Ectodermal cell (in vitro differentiated cells): Measurements from ENCODE around the gene DGKZ.

Experiments used
- H3K27ac ChIP-seq: 2 replicates; pipeline ENCODE4 v1.7.0; 2013; ENCODE audit warnings: mild to moderate bottlenecking, low read depth, low read length; ENCODE audit not compliant: insufficient read depth, poor library complexity, severe bottlenecking
- H3K27me3 ChIP-seq: 2 replicates; pipeline ENCODE4 v1.7.0; 2013; ENCODE audit warnings: mild to moderate bottlenecking, low read length; ENCODE audit not compliant: insufficient read depth, control insufficient read depth, poor library complexity, severe bottlenecking
- H3K36me3 ChIP-seq: one replicate; pipeline ENCODE4 v1.7.0; 2013; ENCODE audit warnings: low read length; ENCODE audit not compliant: control insufficient read depth, insufficient read depth
- H3K4me1 ChIP-seq: one replicate; pipeline ENCODE4 v1.7.0; 2013; ENCODE audit warnings: low read length; ENCODE audit not compliant: control insufficient read depth, insufficient read depth
- H3K4me3 ChIP-seq: 2 replicates; pipeline ENCODE4 v1.7.0; 2013; ENCODE audit warnings: low read depth, low read length, control low read depth; ENCODE audit not compliant: insufficient read depth
- H3K9me3 ChIP-seq: 2 replicates; pipeline ENCODE4 v1.7.0; 2013; ENCODE audit warnings: mild to moderate bottlenecking, low read length, moderate library complexity; ENCODE audit not compliant: control insufficient read depth
- WGBS, 2 experiments: methylation state at CpG; one replicate each; pipeline ENCODE4 v1.1.7; 2013; ENCODE audit warnings: missing lambda C conversion rate in 2 of 2; 5-methylcytosine and 5-hydroxymethylcytosine counted together

DGKZ gene

GRCh38 chr11:46386674-46387073 lies 39.4 kb downstream of the DGKZ start:
- peaks cover 54% of the 10 kb centered on the region for H3K4me1 ChIP-seq
- H3K27me3 ChIP-seq: peaks cover 54% of the 10 kb centered on the region
- no peak overlapping the region for H3K27ac ChIP-seq
- H3K9me3 ChIP-seq: no peaks in the 10 kb centered on the region
- H3K4me3 ChIP-seq: no peak overlapping the region
- peaks cover 3% of the 10 kb centered on the region for H3K36me3 ChIP-seq
- WGBS, 2 experiments: 91 to 92% methylated on average over 4 of the region's 4 CpGs

GRCh38 chr11:46387456-46387855 lies 40.2 kb downstream of the DGKZ start:
- 86 to 90% methylated on average over 5 of the region's 5 CpGs for WGBS, 2 experiments
- peaks cover 62% of the 10 kb centered on the region for H3K27me3 ChIP-seq
- H3K9me3 ChIP-seq: no peaks in the 10 kb centered on the region

DNA sequence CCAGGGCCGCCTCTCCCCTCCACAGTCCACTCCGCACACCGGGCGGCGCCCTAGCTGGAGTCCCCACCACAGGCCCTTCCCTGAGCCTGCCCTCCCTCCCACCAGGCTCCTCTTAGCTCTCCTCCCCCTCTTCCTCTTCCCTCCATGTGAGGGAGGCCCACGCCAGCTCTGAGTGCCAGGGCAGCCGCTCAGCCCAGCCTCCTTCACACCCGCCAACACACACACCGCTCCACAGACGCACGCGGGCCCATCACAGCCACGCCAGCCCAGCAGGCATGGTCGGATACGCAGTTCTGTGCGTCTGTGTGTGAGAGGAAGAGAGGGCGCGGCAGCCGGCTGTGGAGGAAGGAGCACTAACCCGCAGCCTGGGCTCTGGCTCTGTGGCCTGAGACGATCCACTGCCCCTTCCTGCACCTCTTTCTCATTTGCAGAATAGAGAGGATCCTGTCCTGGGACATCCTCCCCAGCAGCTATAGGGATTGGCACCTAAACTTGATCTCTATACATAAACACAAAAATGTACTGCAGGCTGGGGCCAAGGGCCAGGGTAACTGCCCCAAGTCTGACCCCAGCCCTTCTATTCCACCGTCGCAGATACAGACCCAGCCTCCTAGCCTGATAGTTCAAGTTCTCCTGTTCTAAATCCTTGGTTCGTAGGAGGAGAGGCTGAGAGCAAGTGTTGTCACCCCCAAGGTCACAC lies 40.8 kb downstream of the DGKZ start:
- Histone ChIP-seq H3K4me3 (no peak overlapping the region), H3K4me1 (peaks cover 48% of the 10 kb centered on the region), H3K36me3 (peaks cover 3% of the 10 kb centered on the region), H3K27me3 (peaks cover 68% of the 10 kb centered on the region), H3K27ac (no peak overlapping the region), H3K9me3 (no peaks in the 10 kb centered on the region)
- 42 to 50% methylated on average over 24 of the region's 24 CpGs for WGBS, 2 experiments

More at GRCh38 chr11:46387456-46387855, 40.2 kb downstream of the DGKZ start:
- Histone ChIP-seq H3K27ac (no peak overlapping the region), H3K4me1 (peaks cover 54% of the 10 kb centered on the region), H3K4me3 (no peak overlapping the region), H3K36me3 (peaks cover 3% of the 10 kb centered on the region)

GRCh38 chr11:46388619-46389449 lies 41.6 kb downstream of the DGKZ start:
- H3K36me3 ChIP-seq: no peaks in the 10 kb centered on the region
- 12 to 13% methylated on average over 21 of the region's 21 CpGs for WGBS, 2 experiments
- H3K4me3 ChIP-seq: peak overlapping the region; percentile 31
- H3K27ac ChIP-seq: no peak overlapping the region
- peaks cover 74% of the 10 kb centered on the region for H3K27me3 ChIP-seq
- peaks cover 40% of the 10 kb centered on the region for H3K4me1 ChIP-seq
- H3K9me3 ChIP-seq: no peaks in the 10 kb centered on the region

GRCh38 chr11:46389450-46390330 lies 42.4 kb downstream of the DGKZ start:
- peaks cover 74% of the 10 kb centered on the region for H3K27me3 ChIP-seq
- H3K4me1 ChIP-seq: peaks cover 37% of the 10 kb centered on the region
- H3K27ac ChIP-seq: no peak overlapping the region
- 4% methylated on average over 80 of the region's 80 CpGs for WGBS, 2 experiments
- H3K36me3 ChIP-seq: no peaks in the 10 kb centered on the region
- no peaks in the 10 kb centered on the region for H3K9me3 ChIP-seq
- peak overlapping the region; percentile 31 for H3K4me3 ChIP-seq

DNA sequence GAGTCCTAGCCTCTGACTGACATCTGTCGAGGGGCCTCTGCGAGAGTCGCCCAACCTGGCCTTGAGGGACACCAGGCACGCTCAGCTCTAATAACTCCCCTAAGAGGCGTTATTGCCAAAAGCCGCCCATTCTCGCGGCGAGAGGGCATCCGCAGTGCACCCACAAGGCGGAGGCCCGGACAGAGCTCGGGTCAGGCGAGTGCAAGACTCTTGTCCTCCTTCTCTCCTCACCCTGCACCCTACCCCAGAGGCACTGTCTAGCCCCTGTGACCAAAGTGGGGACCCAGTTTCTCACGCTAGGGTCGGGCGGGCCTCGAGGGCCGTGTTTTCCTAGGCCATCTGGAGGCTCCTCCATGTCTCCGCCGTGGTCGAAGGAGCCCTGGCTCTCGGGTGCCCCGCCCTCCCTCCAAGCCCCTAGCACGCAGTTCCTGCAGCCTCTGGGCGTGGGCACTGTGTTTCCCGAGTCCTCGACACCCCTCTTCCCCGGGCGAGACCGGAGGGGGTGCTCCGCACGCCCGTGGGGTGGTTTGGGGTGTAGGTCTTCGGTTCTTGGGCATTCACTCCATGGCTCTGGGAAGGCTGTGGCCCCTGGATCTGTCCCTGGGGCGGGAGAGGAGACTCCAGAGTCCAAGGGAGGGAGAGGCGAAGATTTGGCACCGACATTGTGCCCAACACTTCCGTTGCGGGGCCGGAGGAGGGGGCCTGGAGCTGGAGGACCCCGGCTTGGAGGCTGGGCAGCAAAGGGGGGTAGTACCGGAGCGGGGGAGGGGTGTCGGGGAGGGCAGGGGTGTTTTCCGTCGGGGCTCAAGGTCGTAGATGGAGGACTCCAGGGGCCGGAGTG lies 43.3 kb downstream of the DGKZ start:
- no peaks in the 10 kb centered on the region for H3K9me3 ChIP-seq
- peak overlapping the region; percentile 31 for H3K4me3 ChIP-seq
- H3K4me1 ChIP-seq: peaks cover 37% of the 10 kb centered on the region
- 11 to 12% methylated on average over 49 of the region's 49 CpGs for WGBS, 2 experiments
- H3K27me3 ChIP-seq: peaks cover 74% of the 10 kb centered on the region
- no peaks in the 10 kb centered on the region for H3K36me3 ChIP-seq
- H3K27ac ChIP-seq: no peak overlapping the region

GRCh38 chr11:46391186-46391577 lies 43.9 kb downstream of the DGKZ start:
- H3K4me1 ChIP-seq: peaks cover 37% of the 10 kb centered on the region
- H3K27ac ChIP-seq: no peak overlapping the region
- H3K9me3 ChIP-seq: no peaks in the 10 kb centered on the region
- H3K4me3 ChIP-seq: peak overlapping the region; percentile 54
- peaks cover 74% of the 10 kb centered on the region for H3K27me3 ChIP-seq
- peaks cover 6% of the 10 kb centered on the region for H3K36me3 ChIP-seq
- WGBS, 2 experiments: 6 to 7% methylated on average over 31 of the region's 31 CpGs

DNA sequence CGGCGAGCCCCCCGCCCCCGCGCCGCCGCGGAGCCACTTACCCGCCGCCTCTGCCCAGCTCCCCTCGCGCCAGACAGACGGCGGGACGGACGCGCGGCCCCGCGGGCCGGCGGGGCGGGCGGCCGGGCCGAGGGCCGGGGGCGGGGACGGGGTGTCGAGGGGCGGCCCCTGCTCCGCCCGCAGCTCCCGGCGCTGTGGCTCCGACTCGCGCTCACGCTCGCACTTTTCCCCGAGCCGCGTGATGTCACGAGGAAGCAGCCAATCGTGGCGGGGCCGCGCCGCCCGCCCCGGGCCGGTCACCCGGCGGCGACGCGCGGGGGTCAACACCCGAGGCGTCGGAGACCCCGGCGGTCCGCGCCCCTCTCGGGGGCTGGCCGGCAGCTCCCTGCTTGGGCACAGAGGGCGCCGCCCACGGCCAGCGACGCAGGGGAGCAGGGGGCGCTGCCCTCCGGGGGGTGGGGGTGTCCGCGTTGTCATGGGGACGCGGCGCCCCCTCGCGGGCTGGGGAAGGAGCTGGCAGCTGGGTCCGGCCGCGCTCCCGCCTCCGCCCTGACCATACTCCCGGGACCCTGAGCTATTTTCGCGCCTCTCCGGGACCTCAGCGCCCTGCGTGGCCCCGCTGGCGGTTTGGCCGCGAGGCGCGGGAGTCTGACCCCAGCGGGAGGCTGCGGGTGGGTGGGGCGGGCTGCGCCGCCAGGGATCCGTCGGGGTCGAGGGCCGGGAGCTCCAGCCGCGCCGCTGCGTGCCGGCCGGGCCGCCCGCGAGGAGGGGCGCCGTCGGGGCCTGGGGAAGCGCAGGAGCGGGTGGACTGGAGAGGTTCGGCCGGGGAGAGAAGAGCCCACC lies 44.5 kb downstream of the DGKZ start, which contains the start of gene CHRM4:
Gene CHRM4, minus strand, starts transcription at position 199 of the 843 bp plus-strand sequence. CDS start 5,219 bp downstream, outside the sequence.
- H3K27ac ChIP-seq: no peak within 1 kb of the TSS
- peaks cover 69% of the 10 kb centered on the region for H3K27me3 ChIP-seq
- 1% methylated on average over 123 of the region's 123 CpGs for WGBS, 2 experiments
- H3K4me3 ChIP-seq: peak within 1 kb of the TSS; percentile 54
- H3K4me1 ChIP-seq: peaks cover 37% of the 10 kb centered on the region
- H3K9me3 ChIP-seq: no peaks in the 10 kb centered on the region
- H3K36me3 ChIP-seq: peaks cover 11% of the 10 kb centered on the region
